GM19193 (cell line): Measurements from ENCODE around the gene THEMIS2.

Experiments
- POLR2A ChIP-seq: IDR thresholded peaks from 4 replicates; pipeline ENCODE4 v1.6.1; 2011; ENCODE audit not compliant: insufficient read depth, insufficient read length; ENCODE audit errors: extremely low read depth

THEMIS2 gene

DNA sequence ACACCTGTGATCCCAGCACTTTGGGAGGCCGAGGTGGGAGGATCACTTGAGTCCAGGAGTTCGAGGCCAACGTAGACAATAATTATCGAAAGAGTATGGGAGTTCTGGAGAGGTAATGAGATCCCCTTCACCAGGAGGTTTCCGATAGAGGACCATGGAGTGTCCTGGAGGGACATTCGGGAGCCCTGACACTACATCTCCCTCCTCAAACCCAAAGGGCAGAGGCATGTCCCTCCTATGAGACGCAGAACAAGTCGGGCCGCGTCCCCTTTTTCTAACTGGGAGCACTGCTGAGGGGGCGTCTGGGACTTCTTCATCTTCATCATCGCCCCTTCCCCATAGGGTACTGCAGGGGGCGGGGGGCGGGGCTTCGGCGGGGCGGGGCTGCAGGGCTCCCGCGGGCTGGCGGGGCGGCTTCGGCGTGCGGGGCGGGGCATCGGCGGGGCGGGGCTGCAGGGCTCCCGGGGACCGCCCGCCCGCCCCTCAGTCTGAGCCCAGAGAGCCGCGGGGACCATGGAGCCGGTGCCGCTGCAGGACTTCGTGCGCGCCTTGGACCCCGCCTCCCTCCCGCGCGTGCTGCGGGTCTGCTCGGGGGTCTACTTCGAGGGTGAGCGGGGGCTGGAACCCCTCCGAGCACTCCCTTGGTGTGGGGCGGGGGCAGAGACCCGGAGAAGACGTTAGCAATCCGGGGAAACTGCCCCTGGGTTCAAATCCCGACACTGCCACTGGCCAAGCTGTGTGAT, at the start of gene THEMIS2:
THEMIS2 (plus strand) TSS at position 486 of the 743 bp plus-strand sequence; CDS start at position 514, 28 bp downstream.
- peak; percentile 76 for TF ChIP-seq POLR2A

- no peak for TF ChIP-seq POLR2A
These were observed 48.6 kb upstream of the THEMIS2 start for GRCh38 chr1:27823784-27824183.

GRCh38 chr1:27824411-27824810, 47.9 kb upstream of the THEMIS2 start:
- no peak for TF ChIP-seq POLR2A

DNA sequence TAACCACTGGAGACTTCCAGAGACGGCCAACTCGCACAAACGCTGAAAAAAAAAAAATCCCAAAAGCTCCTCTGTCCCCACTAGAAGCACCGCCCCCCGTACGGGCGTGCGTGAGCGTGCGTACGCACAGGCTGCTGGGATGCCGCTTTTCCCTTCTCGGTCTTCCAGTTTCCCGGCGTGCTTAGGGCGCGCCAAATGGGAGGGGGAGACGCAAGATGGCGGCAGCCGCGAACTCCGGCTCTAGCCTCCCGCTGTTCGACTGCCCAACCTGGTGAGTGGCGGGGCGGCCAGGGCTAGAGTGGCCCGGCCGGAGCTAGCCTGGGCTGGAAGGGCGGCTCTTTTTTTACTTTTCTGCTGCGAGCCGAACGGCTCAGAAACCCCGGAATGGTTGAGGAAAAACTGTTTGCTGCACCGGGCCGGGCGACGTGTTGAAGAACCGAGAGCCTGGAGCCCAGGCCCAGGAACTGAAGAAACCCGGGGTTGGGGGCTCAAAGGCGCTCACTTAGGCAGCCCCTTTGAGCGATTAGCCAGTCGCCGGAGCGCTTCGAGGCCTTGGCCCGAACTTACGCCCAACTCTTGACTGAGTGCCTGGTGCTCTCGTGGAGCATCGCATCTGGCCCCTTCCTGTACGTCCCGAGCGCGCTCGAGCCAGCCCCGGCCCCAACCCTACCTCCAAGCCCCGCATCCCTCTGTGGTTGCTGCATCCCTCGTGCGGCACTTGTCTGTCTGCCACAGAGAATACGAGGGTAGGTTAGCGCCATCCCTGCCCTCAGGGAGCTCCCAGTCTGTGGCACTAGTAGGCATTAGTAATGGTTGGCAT, 41.5 kb upstream of the THEMIS2 start, which contains the start of gene PPP1R8:
PPP1R8 (plus strand) TSS at position 162 of the 820 bp plus-strand sequence; CDS start at position 216, 54 bp downstream.
- peak; percentile 97 for TF ChIP-seq POLR2A

DNA sequence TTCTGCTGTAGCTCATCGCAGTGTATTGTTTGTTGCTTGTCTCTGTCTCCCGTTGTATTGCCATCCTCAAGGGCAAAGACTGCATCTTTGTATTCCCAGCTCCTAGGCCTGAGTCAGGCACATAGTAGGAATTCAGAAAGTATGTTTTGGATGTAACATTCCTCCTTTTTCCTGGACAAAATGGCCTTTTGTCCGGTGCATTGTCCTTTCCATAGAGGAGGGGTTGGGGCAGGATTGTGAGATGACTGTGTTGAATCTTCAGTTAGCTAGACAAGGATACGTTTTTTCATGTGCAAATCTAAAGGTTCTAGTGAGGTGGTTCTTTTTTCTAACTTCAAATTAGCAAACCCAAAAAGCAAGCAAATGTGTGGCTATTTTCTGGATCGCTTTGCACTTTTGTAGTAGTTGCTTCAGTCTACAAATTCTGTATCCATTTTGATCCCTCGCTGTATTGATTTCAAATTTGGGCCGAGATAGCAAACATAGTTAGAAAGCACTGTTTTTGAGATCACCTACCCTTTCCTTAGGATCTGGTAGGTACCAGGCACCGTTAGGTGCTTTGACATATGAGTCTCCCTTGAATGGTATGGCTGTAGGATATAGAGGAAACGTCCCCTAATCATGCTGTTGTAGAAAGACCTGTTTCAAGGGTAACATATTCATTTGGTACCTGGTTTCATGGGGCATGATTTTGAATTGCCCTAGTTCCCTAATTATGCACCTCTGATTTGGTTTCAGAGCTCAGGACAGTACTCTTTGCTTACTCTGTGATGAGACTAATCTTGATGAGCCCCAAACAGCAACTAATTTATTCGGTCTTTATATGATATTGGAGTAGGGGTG, 40.6 kb upstream of the THEMIS2 start:
- no peak for TF ChIP-seq POLR2A

GRCh38 chr1:27832762-27833161, 39.6 kb upstream of the THEMIS2 start:
- TF ChIP-seq POLR2A: no peak

DNA sequence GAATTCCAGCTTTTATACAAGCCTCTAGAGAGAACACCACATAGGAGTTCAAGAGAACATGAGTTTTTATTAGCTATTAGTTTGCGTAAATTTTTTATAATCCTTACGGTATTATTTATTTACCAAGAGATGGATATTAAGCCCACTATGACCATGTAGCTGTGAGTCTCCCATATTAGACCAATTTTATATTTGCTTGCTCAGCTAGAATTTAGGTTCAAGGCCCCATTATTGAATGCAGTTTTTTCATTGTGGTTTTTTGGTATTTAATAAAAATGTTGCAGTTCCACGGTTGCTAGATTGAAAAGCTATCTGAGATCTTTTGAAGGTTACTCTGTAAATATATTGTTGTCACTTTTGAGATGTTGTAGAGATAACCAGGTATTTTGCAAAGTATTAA, 38.9 kb upstream of the THEMIS2 start:
- no peak for TF ChIP-seq POLR2A

- no peak for TF ChIP-seq POLR2A
These were observed 37.3 kb upstream of the THEMIS2 start for GRCh38 chr1:27835046-27835445.

GRCh38 chr1:27835501-27835900, 36.8 kb upstream of the THEMIS2 start:
- no peak for TF ChIP-seq POLR2A

DNA sequence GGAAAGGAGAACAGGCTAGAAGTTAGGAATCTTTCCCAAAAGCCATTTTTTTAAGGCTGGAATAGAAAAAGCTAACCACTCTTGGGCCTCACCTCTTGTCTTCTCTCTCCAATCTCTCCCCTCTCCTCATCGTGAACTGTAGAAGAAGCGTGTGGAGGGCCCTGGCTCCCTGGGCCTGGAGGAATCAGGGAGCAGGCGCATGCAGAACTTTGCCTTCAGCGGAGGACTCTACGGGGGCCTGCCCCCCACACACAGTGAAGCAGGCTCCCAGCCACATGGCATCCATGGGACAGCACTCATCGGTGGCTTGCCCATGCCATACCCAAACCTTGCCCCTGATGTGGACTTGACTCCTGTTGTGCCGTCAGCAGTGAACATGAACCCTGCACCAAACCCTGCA, 22.4 kb upstream of the THEMIS2 start:
- TF ChIP-seq POLR2A: no peak

DNA sequence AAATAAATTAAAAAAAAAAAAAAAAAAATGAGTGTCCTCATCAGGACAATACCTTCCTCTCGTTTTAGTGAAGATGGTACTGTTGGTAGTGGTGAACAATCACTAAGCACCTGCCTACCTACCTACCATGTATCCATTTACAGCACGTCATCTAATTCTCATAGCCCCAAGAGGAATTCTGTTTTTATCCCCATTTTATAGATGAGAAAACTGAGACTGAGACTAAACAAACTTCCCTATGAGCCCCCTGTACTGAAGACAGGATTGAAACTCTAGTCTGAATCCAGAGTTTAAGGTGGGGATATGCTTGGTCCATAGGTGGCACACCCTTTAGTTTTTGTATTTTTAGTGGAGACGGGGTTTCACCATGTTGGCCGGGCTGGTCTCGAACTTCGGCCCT, 17.3 kb upstream of the THEMIS2 start:
- no peak for TF ChIP-seq POLR2A

DNA sequence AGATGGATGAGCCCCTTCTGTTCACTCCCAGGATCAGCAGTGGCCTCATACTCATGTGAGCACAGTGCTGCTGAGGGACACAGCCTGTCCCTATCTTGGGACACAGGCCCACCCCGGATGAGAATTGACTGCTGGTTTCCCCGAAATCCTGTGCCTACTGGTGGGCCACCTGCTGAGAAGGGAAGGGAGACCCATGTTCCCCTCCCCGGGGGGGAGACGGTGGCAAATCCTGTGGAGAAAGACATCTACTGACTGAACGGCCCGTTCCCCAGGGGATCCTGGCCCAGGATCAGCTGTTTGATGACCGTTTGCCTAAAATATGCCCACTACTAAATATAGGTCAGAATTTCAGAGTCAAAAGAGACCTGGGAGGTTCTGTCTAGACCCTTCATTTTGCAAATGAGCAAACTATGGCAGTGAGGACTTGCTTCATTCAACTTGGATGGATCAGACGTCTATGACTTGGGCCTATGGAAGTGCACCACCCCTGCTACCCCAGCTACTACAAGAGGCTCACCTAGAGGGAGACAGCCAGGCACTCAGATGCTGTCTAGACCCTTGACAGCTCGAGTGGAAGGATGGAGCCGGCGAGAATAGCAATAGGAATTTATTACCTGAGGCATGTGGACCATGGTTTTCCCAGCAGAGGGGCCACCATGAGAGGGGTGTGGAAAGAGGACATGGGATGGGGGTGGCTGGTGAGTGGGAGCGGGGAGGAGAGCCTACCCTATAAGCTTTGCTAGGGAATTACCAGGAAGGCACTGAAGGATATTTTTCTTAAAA, 15.6 kb upstream of the THEMIS2 start:
- TF ChIP-seq POLR2A: no peak

GRCh38 chr1:27858072-27858948, 14.0 kb upstream of the THEMIS2 start:
- no peak for TF ChIP-seq POLR2A
